ENCODE results near the gene C7orf25. TPM values are rescaled to one million over a fixed set of nuclear protein-coding genes. Genes with fewer than 3 reads are reported as not detected.
A peak's percentile ranks its signal among the peaks of the same experiment; 100 is the strongest.

C7orf25 gene
- total RNA-seq, 3 donors from 2014 or later (not counting 1 experiment from before 2014, with no cell fraction given) = 3.9 to 5.2 (median 5.1) TPM

DNA sequence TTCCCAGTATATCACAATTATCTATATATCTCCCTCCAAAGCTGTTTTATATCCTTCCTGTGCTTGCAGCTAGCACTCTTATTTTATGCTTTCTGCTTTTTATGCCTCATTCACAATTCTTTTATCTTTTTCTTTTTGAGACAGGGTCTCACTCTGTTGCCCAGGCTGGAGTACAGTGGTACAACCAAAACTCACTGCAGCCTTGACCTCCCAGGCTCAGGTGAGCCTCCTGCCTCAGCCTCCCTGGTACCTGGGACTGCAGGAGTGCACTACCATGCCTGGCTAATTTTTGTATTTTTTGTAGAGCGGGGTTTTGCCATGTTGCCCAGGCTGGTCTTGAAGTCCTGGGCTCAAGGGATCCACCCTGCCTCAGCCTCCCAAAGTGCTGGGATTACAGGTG, 5.7 kb downstream of the C7orf25 start:
- H3K4me3 Mint-ChIP-seq = no peak overlapping the region
- WGBS (ENCODE audit: insufficient coverage) = 92% methylated on average over 1 of the region's 1 CpG

DNA sequence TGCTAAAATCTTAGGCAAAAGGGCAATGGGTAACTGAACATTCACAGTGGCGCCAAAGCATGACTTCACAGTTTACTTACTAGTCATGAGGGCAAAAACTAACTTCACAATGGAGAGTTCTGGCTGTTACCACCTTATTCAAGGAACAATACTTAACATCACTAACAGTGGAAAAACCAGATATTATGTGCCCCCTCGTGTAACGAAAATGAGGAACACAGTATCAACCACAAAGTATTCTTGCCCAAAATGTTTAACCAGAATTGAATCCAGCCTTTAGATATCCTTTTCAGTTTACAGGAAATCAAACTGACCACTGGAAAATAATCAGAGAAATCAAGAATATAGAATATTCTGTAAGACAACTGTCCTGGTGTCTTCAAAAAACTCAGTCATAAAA, 9.5 kb downstream of the C7orf25 start:
- Histone ChIP-seq H3K27me3 (ENCODE audit: control insufficient read depth, insufficient read depth, low read length) (no peaks in the 10 kb centered on the region), H3K4me3 (ENCODE audit: low read length) (no peak overlapping the region), H3K9me3 (ENCODE audit: control insufficient read depth, insufficient read depth, low read length) (no peaks in the 10 kb centered on the region), H3K36me3 (ENCODE audit: control insufficient read depth, insufficient read depth, low read length) (no peaks in the 10 kb centered on the region), H3K4me1 (ENCODE audit: control insufficient read depth, insufficient read depth, low read length) (no peaks in the 10 kb centered on the region), H3K27ac (ENCODE audit: low read length) (no peak overlapping the region)
- no peaks in the 10 kb centered on the region for H3K9me3 Mint-ChIP-seq
- peaks cover 10 to 11% of the 10 kb centered on the region in 2 donors for H3K4me1 Mint-ChIP-seq
- DNase-seq (no peak), ATAC-seq (no peak)
- TF ChIP-seq, protein P1, sequence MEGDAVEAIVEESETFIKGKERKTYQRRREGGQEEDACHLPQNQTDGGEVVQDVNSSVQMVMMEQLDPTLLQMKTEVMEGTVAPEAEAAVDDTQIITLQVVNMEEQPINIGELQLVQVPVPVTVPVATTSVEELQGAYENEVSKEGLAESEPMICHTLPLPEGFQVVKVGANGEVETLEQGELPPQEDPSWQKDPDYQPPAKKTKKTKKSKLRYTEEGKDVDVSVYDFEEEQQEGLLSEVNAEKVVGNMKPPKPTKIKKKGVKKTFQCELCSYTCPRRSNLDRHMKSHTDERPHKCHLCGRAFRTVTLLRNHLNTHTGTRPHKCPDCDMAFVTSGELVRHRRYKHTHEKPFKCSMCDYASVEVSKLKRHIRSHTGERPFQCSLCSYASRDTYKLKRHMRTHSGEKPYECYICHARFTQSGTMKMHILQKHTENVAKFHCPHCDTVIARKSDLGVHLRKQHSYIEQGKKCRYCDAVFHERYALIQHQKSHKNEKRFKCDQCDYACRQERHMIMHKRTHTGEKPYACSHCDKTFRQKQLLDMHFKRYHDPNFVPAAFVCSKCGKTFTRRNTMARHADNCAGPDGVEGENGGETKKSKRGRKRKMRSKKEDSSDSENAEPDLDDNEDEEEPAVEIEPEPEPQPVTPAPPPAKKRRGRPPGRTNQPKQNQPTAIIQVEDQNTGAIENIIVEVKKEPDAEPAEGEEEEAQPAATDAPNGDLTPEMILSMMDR (IDR thresholded peaks at IDR 0.05) = no peak
- intact Hi-C loops (cut with micrococcal nuclease) = no loop called here
- no peaks in the 10 kb centered on the region for H3K27me3 Mint-ChIP-seq (ENCODE audit: low read depth in 2 of 2)
- no peak overlapping the region for H3K27ac Mint-ChIP-seq
- H3K4me3 Mint-ChIP-seq = no peak overlapping the region
- no peaks in the 10 kb centered on the region for H3K36me3 Mint-ChIP-seq
- 31% methylated on average over 3 of the region's 3 CpGs for WGBS (ENCODE audit: insufficient coverage)

More for the DNA sequence above, 5.7 kb downstream of the C7orf25 start:
- no peaks in the 10 kb centered on the region for H3K36me3 Mint-ChIP-seq
- TF ChIP-seq, protein P1 (IDR thresholded peaks at IDR 0.05) = no peak
- H3K9me3 ChIP-seq (ENCODE audit: control insufficient read depth, insufficient read depth, low read length) = no peaks in the 10 kb centered on the region
- peak overlapping the region in 1 of 2 donors; percentile 35 for H3K27ac Mint-ChIP-seq
- no peak for ATAC-seq
- H3K27me3 ChIP-seq (ENCODE audit: control insufficient read depth, insufficient read depth, low read length) = no peaks in the 10 kb centered on the region
- H3K27ac ChIP-seq (ENCODE audit: low read length) = no peak overlapping the region
- H3K4me1 Mint-ChIP-seq = peaks cover 49% of the 10 kb centered on the region in 2 donors
- DNase-seq = no peak
- peaks cover 3% of the 10 kb centered on the region for H3K4me1 ChIP-seq (ENCODE audit: control insufficient read depth, insufficient read depth, low read length)
- no peaks in the 10 kb centered on the region for H3K27me3 Mint-ChIP-seq (ENCODE audit: low read depth in 2 of 2)
- H3K36me3 ChIP-seq (ENCODE audit: control insufficient read depth, insufficient read depth, low read length) = peaks cover 2% of the 10 kb centered on the region
- intact Hi-C loops (cut with micrococcal nuclease) = no loop called here
- H3K4me3 ChIP-seq (ENCODE audit: low read length) = no peak overlapping the region
- no peaks in the 10 kb centered on the region for H3K9me3 Mint-ChIP-seq

- no peak overlapping the region for H3K4me3 ChIP-seq (ENCODE audit: low read length)
- ATAC-seq (no peak), DNase-seq (no peak)
- Mint-ChIP-seq H3K4me3 (no peak overlapping the region), H3K4me1 (no peaks in the 10 kb centered on the region), H3K9me3 (no peaks in the 10 kb centered on the region), H3K36me3 (no peaks in the 10 kb centered on the region), H3K27me3 (ENCODE audit: low read depth in 2 of 2) (peaks cover 0 to 2% of the 10 kb centered on the region in 2 donors), H3K27ac (no peak overlapping the region)
- no peaks in the 10 kb centered on the region for H3K36me3 ChIP-seq (ENCODE audit: control insufficient read depth, insufficient read depth, low read length)
- H3K27me3 ChIP-seq (ENCODE audit: control insufficient read depth, insufficient read depth, low read length) = no peaks in the 10 kb centered on the region
- intact Hi-C loops (cut with micrococcal nuclease) = no loop called here
- H3K4me1 ChIP-seq (ENCODE audit: control insufficient read depth, insufficient read depth, low read length) = no peaks in the 10 kb centered on the region
- TF ChIP-seq, protein P1 (IDR thresholded peaks at IDR 0.05) = no peak
- H3K9me3 ChIP-seq (ENCODE audit: control insufficient read depth, insufficient read depth, low read length) = no peaks in the 10 kb centered on the region
- H3K27ac ChIP-seq (ENCODE audit: low read length) = no peak overlapping the region
Observed at GRCh38 chr7:42900842-42901241, 11.0 kb downstream of the C7orf25 start.

Data from natural killer cell (primary cell).